Lung (tissue), 12 donors: Measurements from ENCODE around the gene SLC2A2. TPM values are rescaled to one million over a fixed set of nuclear protein-coding genes. Genes with fewer than 3 reads are reported as not detected.
A peak's percentile ranks its signal among the peaks of the same experiment; 100 is the strongest.

Source experiments
- ATAC-seq: fragments of 200-7000 bp; cut with Tn5 transposase; one replicate; pipeline ENCODE4 v1.9.1; 2020; ENCODE audit warnings: moderate number of reproducible peaks; ENCODE audit not compliant: insufficient read depth, low FRiP score
- DNase-seq, 3 donors: peaks; one replicate each; pipeline ENCODE4 v3.0.0-alpha.2; 2013 to 2017
- H3K27ac ChIP-seq, 2 donors: one replicate each; pipeline ENCODE4 v1.5.1; 2013; ENCODE audit warnings: mild to moderate bottlenecking in 2 of 2, moderate library complexity in 2 of 2, control low read depth in 1 of 2, inconsistent platforms in 1 of 2, low read depth in 1 of 2, low read length in 1 of 2
- H3K27me3 ChIP-seq, 3 donors: one replicate each; pipeline ENCODE4 v1.5.1; 2013; ENCODE audit warnings: low read length in 2 of 3; ENCODE audit not compliant: control insufficient read depth in 3 of 3, insufficient read depth in 3 of 3
- H3K36me3 ChIP-seq, 4 donors: one replicate each; pipeline ENCODE4 v1.5.1; 2013; ENCODE audit warnings: low read length in 4 of 4, mild to moderate bottlenecking in 1 of 4, moderate library complexity in 1 of 4; ENCODE audit not compliant: control insufficient read depth in 4 of 4, insufficient read depth in 4 of 4
- H3K4me1 ChIP-seq, 5 donors: one replicate each; pipeline ENCODE4 v1.5.1; 2013; ENCODE audit warnings: low read length in 5 of 5, mild to moderate bottlenecking in 2 of 5, moderate library complexity in 1 of 5; ENCODE audit not compliant: control insufficient read depth in 5 of 5, insufficient read depth in 5 of 5
- H3K4me3 ChIP-seq: one replicate; pipeline ENCODE4 v1.5.1; 2013; ENCODE audit warnings: mild to moderate bottlenecking, control low read depth, moderate library complexity
- H3K9ac ChIP-seq, 2 donors: one replicate each; pipeline ENCODE4 v1.5.1; 2013; ENCODE audit warnings: low read length in 2 of 2, control low read depth in 1 of 2; ENCODE audit not compliant: insufficient read depth in 1 of 2
- H3K9me3 ChIP-seq, 4 donors: one replicate each; pipeline ENCODE4 v1.5.1; 2013; ENCODE audit warnings: low read length in 3 of 4, mild to moderate bottlenecking in 1 of 4, moderate library complexity in 1 of 4; ENCODE audit not compliant: control insufficient read depth in 4 of 4, insufficient read depth in 3 of 4
- WGBS, 2 donors: extraction: QIAGEN DNeasy Blood & Tissue Kit; methylation state at CpG; one replicate each; pipeline ENCODE4 v1.1.7; 2013; 5-methylcytosine and 5-hydroxymethylcytosine counted together
- polyA plus RNA-seq, 2 donors: library from polyadenylated mRNA; stranded (reverse); fragments of 200-250 nt; gene quantifications; one replicate each; pipeline ENCODE4 v1.2.1, GENCODE V29; 2013
- total RNA-seq, 2 donors: library from RNA; depleted of rRNA in 1 of 2; stranded (reverse); fragments of >200 nt in 1 of 2; gene quantifications; one replicate each; pipeline ENCODE4 v1.2.1, GENCODE V29; 2014 to 2021
- TF ChIP-seq, protein P1 (sequence below): IDR thresholded peaks from 2 replicates; pipeline ENCODE4 v1.5.1; 2012; ENCODE audit warnings: mild to moderate bottlenecking; ENCODE audit errors: control extremely low read depth, extremely low read depth
- donor health status: control.
- donor health status: control.
- donor health status: Bipolar disorder and iron deficiency.
- donor health status: healthy.
- donor health status: DM: yes; HTN: yes; CAD: no.

SLC2A2 gene
- total and polyA plus RNA-seq, 4 donors, result 0.12 TPM; not detected in 3

DNA sequence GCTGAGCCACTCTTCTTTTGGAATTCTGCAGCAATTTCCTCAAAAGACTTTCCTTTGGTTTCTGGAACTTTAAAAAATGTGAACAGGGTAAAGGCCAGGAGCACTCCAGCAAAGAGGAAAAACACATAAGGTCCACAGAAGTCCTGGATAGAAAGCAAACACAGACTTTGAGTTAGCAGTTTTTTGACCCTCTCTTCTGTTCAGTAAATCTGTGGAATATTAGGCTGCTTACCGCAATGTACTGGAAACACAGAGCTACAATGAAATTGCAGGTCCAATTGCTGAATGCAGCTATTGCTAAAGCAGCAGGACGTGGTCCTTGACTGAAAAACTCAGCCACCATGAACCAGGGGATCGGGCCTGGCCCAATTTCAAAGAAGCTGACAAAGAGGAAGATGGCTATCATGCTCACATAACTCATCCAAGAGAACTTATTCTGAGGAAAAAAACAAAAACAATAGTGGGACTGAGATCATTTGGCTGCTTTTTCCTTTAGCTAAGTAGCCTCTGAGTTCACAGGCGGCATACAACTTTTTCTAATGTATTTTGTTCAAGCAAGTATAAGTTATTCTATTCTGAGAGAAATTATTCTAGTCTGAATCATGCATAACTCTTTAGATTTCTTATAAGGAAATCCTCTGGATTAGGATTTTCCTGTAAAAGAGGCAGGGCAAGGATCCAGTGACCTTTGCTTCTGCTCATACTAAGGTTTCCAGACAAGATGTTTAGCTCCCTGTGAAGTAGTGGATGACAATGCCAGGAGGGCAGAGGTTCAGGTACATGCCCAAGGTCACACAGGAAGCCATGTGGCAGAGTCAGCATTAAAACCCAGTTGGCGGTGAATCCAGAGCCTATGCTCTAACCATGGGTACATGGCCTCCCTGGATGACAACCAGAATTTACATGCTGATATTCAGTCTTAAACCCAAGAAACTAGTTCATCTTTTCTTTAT is 28.3 kb downstream of the SLC2A2 start:
- H3K27ac ChIP-seq, result peak overlapping the region in 1 of 2 donors; percentile 33
- H3K9me3 ChIP-seq, result no peaks in the 10 kb centered on the region
- no peaks in the 10 kb centered on the region for H3K27me3 ChIP-seq
- peaks cover 0 to 5% (median 0%) of the 10 kb centered on the region in 5 donors for H3K4me1 ChIP-seq
- TF ChIP-seq, protein P1, sequence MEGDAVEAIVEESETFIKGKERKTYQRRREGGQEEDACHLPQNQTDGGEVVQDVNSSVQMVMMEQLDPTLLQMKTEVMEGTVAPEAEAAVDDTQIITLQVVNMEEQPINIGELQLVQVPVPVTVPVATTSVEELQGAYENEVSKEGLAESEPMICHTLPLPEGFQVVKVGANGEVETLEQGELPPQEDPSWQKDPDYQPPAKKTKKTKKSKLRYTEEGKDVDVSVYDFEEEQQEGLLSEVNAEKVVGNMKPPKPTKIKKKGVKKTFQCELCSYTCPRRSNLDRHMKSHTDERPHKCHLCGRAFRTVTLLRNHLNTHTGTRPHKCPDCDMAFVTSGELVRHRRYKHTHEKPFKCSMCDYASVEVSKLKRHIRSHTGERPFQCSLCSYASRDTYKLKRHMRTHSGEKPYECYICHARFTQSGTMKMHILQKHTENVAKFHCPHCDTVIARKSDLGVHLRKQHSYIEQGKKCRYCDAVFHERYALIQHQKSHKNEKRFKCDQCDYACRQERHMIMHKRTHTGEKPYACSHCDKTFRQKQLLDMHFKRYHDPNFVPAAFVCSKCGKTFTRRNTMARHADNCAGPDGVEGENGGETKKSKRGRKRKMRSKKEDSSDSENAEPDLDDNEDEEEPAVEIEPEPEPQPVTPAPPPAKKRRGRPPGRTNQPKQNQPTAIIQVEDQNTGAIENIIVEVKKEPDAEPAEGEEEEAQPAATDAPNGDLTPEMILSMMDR, result no peak
- ATAC-seq, result peak; percentile 22
- H3K9ac ChIP-seq, result no peak overlapping the region
- 77 to 80% methylated on average over 5 of the region's 5 CpGs for WGBS, 2 donors
- H3K4me3 ChIP-seq, result no peak overlapping the region
- H3K36me3 ChIP-seq, result no peaks in the 10 kb centered on the region
- peak in 1 of 3 donors; percentile 29 for DNase-seq

DNA sequence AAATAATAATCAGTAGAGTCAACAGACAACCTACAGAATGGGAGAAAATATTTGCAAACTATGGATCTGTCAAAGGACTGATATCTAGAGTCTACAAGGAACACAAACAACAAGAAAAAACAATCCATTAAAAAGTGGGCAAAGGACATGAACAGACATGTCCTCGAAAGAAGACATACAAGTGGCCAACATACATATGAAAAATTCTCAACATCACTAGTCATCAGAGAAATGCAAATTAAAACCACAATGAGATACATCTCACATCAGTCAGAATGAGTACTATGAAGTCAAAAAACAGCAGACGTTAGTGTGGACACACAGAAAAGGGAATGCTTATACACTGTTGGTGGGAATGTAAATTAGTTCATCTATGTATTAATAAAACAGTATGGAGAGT is 33.7 kb downstream of the SLC2A2 start:
- Histone ChIP-seq H3K9me3 (no peaks in the 10 kb centered on the region), H3K27ac (no peak overlapping the region), H3K9ac (no peak overlapping the region), H3K4me3 (no peak overlapping the region), H3K27me3 (no peaks in the 10 kb centered on the region), H3K36me3 (no peaks in the 10 kb centered on the region), H3K4me1 (no peaks in the 10 kb centered on the region)
- TF ChIP-seq, protein P1, result no peak
- DNase-seq, result no peak
- no peak for ATAC-seq
- 83 to 91% methylated on average over 2 of the region's 2 CpGs for WGBS, 2 donors

GRCh38 chr3:170991664-170992063 is 34.9 kb downstream of the SLC2A2 start:
- DNase-seq (no peak), ATAC-seq (no peak)
- H3K36me3 ChIP-seq, result no peaks in the 10 kb centered on the region
- H3K9ac ChIP-seq, result no peak overlapping the region
- TF ChIP-seq, protein P1, result no peak
- no peak overlapping the region for H3K4me3 ChIP-seq
- no peaks in the 10 kb centered on the region for H3K9me3 ChIP-seq
- WGBS, 2 donors, result 85% methylated on average over 2 of the region's 2 CpGs
- H3K27ac ChIP-seq, result no peak overlapping the region
- no peaks in the 10 kb centered on the region for H3K4me1 ChIP-seq
- H3K27me3 ChIP-seq, result no peaks in the 10 kb centered on the region
